GM19193 (cell line): ENCODE measurements around the gene VMP1.

Source experiments
- POLR2A ChIP-seq: IDR thresholded peaks from 4 replicates; pipeline ENCODE4 v1.6.1; 2011; ENCODE audit not compliant: insufficient read depth, insufficient read length; ENCODE audit errors: extremely low read depth

VMP1 gene

GRCh38 chr17:59707149-59707970 lies at the start of gene VMP1, which contains the start of gene PTRH2:
Gene VMP1 (plus strand): TSS chr17:59707654. CDS start chr17:59731447, 23,793 bp downstream.
Gene PTRH2 (minus strand): TSS chr17:59707430. CDS start chr17:59697978, 9,452 bp downstream.
- peak; percentile 90 for TF ChIP-seq POLR2A

DNA sequence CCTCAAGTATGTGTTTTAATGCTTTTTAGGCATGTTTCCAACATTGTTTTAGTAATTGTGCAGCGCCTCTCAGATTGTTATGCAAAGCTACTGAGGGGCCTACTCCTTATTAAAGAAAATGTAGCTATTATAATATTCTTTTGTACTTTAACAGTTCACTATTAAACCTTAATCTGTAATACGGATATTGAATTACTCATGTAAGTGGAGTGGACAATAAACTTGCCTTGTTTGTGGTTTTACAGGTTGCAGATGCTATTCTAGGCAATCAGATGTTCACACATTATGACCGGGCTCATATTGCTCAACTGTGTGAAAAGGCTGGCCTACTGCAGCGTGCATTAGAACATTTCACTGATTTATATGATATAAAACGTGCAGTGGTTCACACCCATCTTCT lies 41.2 kb upstream of the VMP1 start:
- TF ChIP-seq POLR2A, result no peak

GRCh38 chr17:59668816-59669215 lies 38.6 kb upstream of the VMP1 start:
- TF ChIP-seq POLR2A, result no peak

- no peak for TF ChIP-seq POLR2A
These were observed 38.0 kb upstream of the VMP1 start for GRCh38 chr17:59669411-59669810.

GRCh38 chr17:59669944-59670343 lies 37.5 kb upstream of the VMP1 start:
- TF ChIP-seq POLR2A, result no peak

- no peak for TF ChIP-seq POLR2A
These were observed 36.1 kb upstream of the VMP1 start for GRCh38 chr17:59671386-59671785.

DNA sequence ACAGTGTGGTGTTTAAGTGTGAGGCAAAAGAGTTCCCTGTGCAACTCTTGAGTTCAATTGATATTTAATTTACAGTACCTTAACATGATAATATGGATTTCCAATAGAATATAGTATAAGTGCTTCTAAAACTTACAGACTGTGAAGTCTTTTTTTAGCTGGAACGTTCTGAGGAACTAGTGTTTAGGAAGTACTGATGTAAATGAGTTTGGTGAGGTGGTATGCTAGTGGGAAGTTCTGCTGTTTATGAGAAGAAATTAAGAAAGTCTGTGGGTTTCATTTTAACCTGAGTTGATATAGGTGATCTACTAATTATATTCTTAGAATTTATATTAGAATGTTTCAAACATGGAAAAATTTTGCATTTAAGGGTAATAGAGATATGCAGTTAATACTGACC lies 32.2 kb upstream of the VMP1 start:
- no peak for TF ChIP-seq POLR2A

DNA sequence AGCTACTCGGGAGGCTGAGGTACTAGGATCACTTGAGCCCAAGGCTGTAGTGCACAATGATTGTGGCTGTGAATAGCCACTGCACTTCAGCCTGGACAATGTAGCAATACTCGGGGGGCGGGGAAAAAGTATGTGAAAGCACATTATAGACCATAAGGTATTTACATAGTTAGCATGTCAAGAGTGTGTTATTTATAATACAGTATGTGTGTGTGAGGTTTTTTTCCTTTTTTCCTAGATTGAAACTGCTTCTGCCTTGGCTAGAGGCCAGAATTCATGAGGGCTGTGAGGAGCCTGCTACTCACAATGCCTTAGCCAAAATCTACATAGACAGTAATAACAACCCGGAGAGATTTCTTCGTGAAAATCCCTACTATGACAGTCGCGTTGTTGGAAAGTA lies 30.7 kb upstream of the VMP1 start:
- no peak for TF ChIP-seq POLR2A

DNA sequence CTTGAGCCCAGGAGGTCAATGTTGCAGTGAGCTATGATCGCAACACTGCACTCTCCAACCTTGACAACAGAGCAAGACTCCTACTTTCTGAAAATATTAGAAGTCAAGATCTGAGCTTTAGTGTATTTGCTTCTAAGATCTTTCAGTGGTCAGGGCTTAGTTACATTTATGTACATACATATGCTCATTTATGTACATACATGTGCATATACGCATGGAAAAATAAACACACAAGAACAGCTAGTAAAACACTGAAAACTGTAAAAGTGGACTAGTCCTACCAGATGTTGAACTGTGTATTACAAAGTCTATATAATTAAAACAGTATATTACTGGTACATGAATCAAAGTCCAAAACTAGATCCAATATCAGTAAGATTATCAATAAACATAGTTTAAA lies 28.5 kb upstream of the VMP1 start:
- no peak for TF ChIP-seq POLR2A

GRCh38 chr17:59680314-59680713 lies 27.1 kb upstream of the VMP1 start:
- no peak for TF ChIP-seq POLR2A

- TF ChIP-seq POLR2A, result no peak
These were observed 24.2 kb upstream of the VMP1 start for GRCh38 chr17:59683283-59683682.

- TF ChIP-seq POLR2A, result no peak
These were observed 22.5 kb upstream of the VMP1 start for GRCh38 chr17:59684967-59685366.

- TF ChIP-seq POLR2A, result no peak
These were observed 19.4 kb upstream of the VMP1 start for GRCh38 chr17:59688008-59688407.

GRCh38 chr17:59688496-59688895 lies 19.0 kb upstream of the VMP1 start:
- no peak for TF ChIP-seq POLR2A

DNA sequence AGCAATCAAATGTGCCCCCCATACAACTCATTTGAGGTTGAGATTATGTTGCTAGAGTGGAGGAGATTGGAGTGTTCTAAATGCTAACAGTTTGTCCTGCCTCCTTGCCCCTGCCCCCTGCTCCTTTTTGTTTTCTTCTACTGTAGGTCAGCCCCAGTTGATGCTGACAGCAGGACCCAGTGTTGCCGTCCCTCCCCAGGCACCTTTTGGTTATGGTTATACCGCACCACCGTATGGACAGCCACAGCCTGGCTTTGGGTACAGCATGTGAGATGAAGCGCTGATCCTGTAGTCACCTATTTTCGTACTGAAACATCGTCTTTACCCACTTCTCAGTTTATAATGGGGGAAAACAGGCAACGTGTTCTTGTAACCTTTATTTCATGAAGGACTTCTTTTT lies 13.9 kb upstream of the VMP1 start:
- TF ChIP-seq POLR2A, result no peak

DNA sequence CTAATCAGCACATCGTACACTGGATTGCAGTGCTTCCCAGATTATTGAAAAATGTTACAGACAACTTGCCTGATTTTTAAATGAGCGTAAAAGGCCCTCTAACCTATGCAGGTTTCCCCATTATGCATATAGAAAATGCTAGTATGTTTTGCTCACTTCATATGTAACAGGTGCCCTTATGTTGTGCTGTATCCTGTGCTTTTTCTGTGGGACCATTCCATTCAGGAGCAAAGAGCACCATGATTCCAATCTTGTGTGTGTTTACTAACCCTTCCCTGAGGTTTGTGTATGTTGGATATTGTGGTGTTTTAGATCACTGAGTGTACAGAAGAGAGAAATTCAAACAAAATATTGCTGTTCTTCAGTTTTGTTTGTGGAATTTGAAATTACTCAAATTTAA lies 13.1 kb upstream of the VMP1 start:
- no peak for TF ChIP-seq POLR2A
